Hindlimb muscle (tissue), 1 donor: ENCODE data around the gene YIF1B. TPM values are rescaled to one million over a fixed set of nuclear protein-coding genes. Genes with fewer than 3 reads are reported as not detected.
A peak's percentile ranks its signal among the peaks of the same experiment; 100 is the strongest.
"Not testable (repeated sequence)": the region's sequence is repeated elsewhere in the genome, so short reads cannot be mapped to it uniquely, and the experiment has no call there.

Experiments
- DNase-seq: peaks from one replicate; pipeline ENCODE4 v3.0.0-alpha.2; 2013
- polyA plus RNA-seq: library from polyadenylated mRNA; unstranded; fragments of 120-200 nt; gene quantifications from one replicate; pipeline ENCODE4 v1.2.1, GENCODE V29; 2013; ENCODE audit not compliant: insufficient read length

The YIF1B gene
- 27.4 TPM for polyA plus RNA-seq

DNA sequence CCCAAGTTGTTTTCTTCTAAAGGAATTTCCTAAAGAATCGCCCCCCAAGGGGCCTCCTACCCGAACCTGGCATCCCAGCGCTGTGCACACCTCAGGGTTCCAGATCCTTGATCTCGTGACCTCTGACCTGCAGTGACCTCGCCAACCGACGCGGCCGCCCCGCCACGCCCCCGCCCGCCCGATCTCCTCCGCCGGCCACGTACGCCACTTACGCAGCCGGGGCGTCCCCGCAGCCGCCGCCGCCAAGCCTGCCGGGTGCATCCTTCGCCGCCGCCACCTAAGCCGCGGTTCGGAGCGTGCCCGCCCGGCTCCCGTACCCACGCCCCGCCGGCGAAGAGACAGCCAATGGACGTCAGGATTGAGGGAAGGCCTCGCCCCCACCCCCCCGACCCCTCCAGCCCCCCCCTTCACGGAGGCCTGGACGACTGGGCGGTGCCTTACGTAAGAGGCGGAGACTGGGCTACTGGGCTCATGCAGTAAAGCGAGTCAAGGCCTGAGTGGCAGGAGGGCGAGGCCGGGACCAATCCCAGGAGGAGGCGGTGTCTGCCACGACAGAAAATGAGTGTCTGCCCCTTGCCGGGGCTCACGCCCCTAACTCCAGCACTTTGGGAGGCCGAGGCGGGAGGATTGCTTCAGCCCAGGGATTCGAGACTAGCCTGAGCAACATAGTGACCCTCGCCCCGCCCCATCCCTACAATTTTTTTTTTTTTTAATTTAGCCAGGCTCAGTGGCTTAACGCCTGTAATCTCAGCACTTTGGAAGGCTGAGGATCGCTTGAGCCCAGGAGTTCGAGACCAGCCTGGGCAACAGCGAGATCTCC lies at the start of gene YIF1B:
Gene YIF1B (minus strand): TSS at position 291 of the 820 bp plus-strand sequence. CDS start 30 bp downstream, at position 261.
- peak; percentile 95 for DNase-seq

DNA sequence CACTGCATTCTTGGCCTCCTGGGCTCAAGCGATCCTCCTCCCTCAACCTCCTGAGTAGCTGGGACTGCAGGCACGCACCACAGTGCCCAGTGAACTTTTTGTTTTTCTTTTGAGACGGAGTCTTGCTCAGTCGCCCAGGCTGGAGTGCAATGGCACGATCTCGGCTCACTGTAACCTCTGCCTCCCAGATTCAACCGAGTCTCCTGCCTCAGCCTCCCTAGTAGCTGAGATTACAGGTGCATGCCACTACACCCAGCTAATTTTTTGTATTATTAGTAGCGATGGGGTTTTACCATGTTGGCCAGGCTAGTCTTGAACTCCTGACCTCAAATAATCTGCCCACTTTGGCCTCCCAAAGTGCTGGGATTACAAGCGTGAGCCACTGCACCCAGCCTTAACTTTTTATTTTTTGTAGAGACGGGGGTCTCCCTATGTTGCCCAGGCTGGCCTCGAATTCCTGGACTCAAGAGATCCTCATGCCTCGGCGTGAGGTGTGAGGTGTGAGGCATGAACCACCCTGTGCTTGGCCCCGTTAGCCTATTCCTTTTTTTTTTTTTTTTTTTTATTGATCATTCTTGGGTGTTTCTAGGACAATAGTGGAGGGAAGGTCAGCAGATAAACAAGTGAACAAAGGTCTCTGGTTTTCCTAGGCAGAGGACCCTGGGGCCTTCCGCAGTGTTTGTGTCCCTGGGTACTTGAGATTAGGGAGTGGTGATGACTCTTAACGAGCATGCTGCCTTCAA lies 47.4 kb upstream of the YIF1B start:
- not testable (repeated sequence) for DNase-seq

GRCh38 chr19:38362076-38362945 lies 46.6 kb upstream of the YIF1B start:
- DNase-seq, result no peak

GRCh38 chr19:38361633-38362075 lies 45.9 kb upstream of the YIF1B start:
- peak; percentile 51 for DNase-seq

GRCh38 chr19:38360839-38361631 lies 45.3 kb upstream of the YIF1B start:
- no peak for DNase-seq

- DNase-seq, result no peak
Observed at GRCh38 chr19:38360351-38360750, 44.6 kb upstream of the YIF1B start.

DNA sequence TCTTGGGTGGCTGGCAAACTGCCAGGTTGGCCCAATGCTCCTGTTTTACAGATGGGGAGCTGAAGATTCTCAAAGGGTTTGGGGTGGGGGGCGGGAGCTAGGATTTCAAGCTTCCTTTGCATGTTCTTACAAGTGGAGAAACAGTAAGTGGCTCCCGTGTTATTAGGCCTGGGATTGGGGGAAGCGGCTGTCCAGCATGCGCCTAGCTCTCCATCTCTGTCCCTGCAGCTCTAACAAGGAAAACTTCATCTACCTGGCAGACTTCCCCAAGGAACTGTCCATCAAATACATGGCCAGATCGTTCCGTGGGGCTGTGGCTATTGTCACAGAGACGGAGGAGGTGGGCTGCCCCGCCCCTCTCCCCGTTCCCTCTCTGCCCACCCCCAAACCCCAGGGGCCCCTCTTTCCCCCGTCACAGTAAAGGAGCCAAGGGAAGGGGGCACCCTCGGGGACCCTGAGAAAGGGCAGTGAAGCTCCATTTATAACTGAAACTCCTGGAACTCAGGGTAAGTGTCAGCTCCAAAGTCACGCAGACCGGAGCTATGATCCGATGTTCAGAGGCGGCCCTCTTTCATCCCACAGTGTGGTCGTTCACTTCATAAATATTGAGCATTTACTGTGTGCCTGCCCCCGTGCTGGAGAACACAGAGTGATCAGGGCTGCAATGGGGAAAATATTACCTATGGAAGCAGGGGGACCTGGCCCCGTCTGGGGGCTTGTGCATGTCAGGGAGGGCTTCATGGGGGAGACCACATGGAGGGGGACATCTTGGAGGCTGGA lies 43.7 kb upstream of the YIF1B start:
- no peak for DNase-seq

DNA sequence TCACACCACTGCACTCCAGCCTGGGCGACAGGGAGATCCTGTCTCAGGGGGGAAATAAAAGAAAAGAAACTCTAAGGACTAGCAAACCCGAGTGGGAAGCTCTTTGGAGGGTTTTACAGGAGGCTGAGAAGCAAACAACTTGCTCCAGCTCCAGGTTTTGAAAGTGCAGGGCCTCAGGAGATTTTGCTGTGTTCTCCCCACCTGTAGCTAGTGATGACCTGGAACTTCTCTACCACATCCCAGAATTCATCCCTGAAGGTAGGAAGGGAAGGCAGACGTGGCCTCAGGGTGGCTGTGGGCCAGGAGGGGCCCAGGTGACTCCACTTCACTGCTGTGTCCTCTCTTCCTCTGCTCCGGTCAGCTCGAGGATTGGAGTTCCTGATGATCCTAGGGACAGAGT lies 42.3 kb upstream of the YIF1B start:
- DNase-seq, result no peak

DNA sequence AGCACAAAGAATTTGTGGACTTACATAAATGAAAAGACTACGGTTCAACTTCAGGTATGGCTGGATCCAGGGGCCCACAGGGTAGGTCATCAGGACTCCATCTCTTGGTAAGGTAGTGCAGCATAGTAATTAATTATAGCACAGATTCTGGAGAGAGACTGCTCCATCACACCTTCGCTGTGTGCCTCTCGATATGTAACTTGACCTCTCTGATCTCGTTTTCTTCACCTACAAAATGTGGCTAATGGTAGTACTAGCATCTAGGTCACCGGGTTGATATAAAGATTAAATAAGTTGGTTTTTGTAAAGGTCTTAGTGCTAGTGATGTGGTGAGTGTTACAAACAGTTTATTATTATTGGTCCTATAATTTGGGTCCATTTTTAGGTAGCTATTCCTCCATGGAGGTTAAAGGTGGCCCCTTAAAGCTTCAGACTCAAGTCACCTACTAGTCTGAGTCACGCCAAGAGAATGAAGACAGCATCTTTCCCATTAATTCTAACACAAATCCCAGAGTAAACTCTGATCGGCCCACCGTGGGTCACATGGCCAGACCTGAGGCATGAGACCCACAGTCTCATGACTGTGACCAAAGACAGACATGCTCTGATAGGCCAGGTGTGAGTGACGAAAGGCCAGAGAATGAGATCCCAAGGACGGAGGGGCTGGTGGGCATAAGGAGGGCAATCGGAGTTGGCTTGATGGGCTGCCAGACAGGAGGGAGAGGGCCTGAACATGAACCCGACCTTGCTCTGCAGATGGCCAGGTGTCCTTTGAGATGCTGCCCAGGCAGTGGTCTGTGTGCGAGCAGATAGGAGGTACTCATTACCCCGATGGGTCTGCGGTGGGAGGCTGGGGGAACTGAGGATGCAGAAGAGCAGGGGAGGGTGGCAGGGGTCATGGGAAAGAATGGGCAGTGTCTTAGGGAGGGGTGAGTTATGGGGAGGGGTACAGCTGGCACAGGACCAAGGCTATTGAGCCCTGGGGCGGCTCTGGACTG lies 40.3 kb upstream of the YIF1B start:
- DNase-seq, result no peak

DNA sequence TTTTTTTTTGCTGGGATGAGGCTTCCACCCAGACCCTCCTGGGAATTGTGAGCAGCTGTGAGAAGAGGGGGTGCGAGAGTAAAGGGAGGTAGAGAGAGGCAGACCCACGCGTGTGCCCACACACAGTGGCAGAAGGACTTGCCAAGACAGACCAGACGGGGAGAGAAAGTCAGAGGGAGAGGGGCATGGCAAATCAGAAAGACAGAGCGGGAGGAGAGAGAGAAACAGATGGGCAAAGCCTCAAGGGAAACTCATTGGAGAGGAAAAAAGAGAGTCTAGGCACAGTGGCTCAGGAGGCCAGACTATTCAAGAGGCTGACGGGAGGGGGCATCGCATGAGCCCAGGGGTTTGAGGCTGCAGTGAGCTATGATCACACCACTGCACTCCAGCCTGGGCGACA lies 36.9 kb upstream of the YIF1B start:
- DNase-seq, result no peak

- DNase-seq, result no peak
Observed at GRCh38 chr19:38351865-38352395, 36.2 kb upstream of the YIF1B start.

DNA sequence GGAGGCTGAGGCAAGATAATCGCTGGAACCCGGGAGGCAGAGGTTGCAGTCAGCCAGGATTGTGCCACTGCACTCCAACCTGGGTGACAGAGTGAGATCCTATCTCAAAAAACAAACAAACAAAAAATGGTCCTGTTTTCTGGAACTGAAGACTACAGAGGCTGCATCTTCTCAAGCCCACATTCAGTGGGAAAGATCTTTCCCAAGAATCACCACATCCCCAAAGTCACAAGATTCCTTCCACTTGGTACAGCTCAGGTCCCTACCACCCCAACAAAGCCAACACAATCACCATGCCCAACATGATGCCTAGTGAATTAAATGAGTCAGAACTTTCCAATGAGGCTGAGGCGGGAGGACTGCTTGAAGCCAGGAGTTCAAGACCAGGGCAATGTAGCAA lies 35.1 kb upstream of the YIF1B start:
- DNase-seq, result no peak

- no peak for DNase-seq
Observed at GRCh38 chr19:38346837-38347236, 31.1 kb upstream of the YIF1B start.

DNA sequence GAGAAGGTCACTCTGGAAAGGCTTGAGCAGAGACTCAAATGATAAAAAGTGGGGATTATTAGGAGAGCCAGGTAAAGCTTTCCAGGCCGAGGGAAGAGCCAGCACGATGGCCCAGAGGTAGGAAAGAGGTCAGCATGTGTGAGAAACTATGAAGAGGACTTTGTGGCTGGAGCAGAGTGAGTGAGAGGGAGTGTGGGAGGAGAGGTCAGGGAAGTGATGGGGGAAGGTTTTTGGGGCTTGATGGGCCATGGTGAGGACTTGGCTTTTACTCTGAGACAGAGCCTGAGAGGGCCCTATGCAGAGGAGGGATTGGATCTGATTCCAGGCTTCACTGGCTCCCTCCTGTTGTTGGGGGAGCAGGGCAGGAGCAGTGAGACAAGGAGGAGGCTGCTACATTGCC lies 25.2 kb upstream of the YIF1B start:
- no peak for DNase-seq

DNA sequence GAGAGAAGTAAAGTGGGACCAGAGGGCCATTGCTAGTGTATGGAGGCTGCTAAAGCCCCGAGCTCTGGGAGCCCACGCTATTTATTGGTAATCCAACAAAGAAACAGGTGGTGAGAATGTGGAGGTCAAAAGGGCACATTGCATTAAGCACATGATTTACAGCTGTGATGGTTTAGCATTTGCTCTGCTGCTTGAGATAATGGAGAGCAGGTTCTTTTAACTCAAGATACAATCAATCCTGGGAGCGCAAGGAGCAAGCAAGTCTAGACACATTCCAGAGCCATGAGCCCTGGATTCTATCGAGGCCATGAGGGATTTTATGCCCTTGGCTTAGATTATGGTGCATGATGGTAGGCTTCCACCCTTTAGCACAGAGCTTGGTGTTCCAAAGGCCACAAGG lies 23.3 kb upstream of the YIF1B start:
- DNase-seq, result not testable (repeated sequence)

DNA sequence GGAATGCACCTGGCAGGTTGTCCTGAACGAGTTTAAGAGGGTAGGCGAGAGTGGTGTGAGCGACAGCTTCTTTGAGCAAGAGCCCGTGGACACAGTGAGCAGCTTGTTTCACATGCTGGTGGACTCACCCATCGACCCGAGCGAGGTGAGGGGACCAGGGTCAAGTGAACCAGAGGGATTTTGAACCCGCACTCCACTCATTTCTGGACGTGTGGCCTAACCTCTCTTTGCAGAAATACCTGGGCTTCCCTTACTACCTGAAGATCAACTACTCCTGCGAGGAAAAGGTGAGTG lies 21.6 kb upstream of the YIF1B start:
- no peak for DNase-seq

DNA sequence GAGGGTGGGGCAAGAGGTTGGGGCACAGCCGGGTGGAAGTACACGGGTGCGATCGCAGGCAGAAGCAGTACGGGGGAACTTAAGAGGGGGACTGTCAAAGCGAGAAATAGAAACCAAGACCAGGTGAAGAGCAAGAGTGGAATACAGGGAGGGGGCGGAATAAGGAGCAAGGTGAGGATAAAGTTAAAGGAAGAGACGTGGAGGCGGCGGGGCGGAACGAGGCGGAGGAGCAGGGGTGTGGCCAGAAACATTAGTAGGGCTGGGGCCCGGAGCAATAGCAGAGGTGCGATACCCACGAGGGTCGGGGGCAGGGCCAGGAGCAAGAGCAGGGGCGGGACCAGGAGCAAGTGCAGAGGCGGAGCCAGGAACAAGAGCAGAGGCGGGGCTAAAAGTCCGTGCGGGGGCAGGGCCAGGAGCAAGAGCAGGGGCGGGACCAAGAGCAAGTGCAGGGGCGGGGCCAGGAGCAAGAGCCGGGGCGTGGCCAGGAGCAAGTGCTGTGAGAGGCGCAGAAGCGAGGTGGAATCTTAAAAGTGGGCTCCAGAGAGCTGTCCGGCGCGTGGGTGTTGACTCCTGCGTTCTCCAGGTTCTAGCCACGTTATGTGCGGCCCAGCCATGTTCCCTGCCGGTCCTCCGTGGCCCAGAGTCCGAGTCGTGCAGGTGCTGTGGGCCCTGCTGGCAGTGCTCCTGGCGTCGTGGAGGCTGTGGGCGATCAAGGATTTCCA lies 21.1 kb upstream of the YIF1B start:
- peak; percentile 83 for DNase-seq

GRCh38 chr19:38335949-38336637 lies 20.3 kb upstream of the YIF1B start:
- peak; percentile 94 for DNase-seq
